Lower leg skin (tissue), 3 donors: ENCODE results near the gene PLCZ1.

ENCODE experiments used
- CTCF ChIP-seq, 3 donors: fragments of 450-650 bp; IDR thresholded peaks; one replicate each; pipeline ENCODE4 v1.5.1; 2016; ENCODE audit warnings: antibody characterized with exemption in 3 of 3, mild to moderate bottlenecking in 3 of 3, moderate library complexity in 2 of 3
- POLR2A ChIP-seq, 2 donors: fragments of 450-650 bp; IDR thresholded peaks; one replicate each; pipeline ENCODE4 v1.6.1; 2016 to 2017; ENCODE audit warnings: antibody characterized with exemption in 2 of 2, mild to moderate bottlenecking in 1 of 2, moderate library complexity in 1 of 2

GRCh38 chr12:18655351-18655750, 82.5 kb downstream of the PLCZ1 start:
- TF ChIP-seq CTCF (IDR thresholded peaks at IDR 0.05) (no peak), POLR2A (IDR thresholded peaks at IDR 0.05) (no peak)
